NCI-H2227 (cell line): ENCODE data around the gene ZBTB20.

Experiments
- DNase-seq: peaks from one replicate; lab custom pipeline; 2025; ENCODE audit not compliant: unreplicated experiment; lab: John Stamatoyannopoulos, UW

ZBTB20 gene

DNA sequence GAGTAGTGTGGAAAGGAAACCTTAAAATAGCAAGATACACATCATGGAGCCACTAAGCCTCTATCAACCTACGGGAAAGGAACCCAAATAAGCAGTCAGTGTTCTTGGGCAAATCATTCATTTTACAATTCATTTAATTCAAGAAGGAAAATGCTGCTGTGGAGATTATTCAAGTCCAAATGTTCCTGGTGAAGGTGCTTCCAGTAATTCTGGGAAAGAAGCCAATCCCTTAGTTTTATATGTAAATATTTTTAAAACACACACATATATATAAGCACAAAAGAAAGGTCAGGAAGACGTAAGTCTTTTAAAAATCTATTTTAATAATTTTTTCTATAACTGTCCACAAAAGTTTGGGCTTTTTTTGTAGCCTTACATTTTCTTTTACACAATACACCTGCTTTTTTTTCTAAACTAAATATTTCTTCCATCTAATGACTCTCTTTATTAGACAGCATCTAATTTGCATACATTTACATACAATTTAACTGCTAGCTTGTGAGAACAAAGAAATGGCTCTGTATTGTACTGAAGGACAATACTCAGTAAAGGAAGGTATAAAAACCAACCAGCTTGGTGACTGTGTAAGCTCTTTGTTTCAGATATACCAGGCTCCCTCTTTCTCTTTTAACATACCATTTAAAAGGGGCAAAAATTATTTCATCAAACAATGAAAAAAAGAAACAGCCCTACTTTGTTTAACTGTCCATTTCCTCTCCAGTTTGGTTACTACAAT is 269.5 kb downstream of the ZBTB20 start:
- DNase-seq: no peak

DNA sequence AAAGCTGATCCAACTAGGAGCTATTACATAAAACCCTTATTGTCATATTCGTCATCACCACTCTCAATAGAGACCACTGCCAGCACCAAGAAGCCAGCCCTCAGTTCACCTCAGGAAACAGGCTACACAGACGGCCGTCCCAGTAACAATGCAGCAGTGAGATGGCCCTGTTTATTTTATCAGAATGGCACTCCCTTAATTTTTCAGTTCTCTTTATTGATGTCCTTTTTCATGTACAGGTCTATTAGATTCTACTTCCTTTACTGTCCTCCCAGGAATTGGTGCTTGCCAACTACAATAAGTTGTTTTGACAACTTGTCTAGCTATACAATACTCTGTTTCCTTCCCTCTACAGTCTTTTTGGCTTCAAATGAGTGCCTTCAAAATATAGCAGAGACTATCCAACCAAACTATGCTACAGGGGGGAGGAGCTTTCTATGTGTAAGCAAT is 272.5 kb downstream of the ZBTB20 start:
- no peak for DNase-seq

DNA sequence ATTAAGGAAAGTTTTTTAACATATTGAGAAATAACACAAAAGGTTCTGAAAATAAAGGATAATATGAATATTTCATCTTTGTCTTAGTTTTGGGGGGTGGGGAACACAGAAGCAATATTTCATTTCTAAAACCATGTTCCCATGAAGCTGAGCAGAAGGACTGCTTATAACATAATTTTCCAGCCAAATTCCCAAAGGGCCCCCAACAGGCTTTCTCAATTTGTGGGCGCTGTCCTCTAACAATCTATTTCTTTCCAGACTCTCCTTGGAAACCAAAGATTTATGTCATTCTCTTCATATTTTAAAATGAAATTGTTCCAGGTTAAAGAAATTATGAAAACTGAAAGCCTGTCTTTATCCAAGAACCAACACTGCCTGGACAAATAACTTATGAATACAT is 273.5 kb downstream of the ZBTB20 start:
- no peak for DNase-seq

DNA sequence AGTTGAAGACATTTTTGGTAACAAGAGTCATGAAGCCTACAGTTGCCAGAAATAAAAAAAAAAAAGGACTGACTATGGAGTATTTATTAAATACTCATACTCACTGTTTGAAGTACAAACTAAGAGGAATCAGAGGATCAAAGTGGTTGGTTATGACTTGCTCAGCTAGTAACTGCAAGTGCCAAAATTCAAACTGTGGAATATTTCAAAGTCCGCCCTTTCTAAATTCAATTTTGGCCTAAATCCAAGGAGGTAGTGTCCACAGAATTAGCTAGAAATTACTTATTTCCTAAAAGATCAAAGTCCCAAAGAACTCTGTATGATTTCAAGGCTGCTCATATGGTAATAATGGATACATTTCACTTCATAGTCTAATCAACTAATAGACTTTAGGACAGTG is 274.5 kb downstream of the ZBTB20 start:
- no peak for DNase-seq

DNA sequence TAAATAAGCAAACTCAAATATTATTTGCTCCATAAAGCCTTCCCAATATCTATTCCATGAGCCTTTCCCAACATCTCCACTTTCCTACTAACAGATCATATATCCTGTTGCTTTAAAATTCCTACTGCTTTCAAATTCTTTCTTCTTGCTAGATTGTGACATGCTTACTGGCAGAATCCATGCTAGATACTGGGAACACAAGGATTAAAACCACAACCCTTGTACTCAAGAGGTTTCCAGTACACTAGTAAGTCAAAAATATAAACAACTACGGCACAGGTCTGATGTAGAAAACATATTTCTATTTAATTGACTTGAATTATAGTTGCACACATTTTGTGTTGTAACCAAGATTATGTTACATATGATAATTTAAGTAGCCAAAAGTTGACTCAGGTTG is 275.0 kb downstream of the ZBTB20 start:
- DNase-seq: no peak

DNA sequence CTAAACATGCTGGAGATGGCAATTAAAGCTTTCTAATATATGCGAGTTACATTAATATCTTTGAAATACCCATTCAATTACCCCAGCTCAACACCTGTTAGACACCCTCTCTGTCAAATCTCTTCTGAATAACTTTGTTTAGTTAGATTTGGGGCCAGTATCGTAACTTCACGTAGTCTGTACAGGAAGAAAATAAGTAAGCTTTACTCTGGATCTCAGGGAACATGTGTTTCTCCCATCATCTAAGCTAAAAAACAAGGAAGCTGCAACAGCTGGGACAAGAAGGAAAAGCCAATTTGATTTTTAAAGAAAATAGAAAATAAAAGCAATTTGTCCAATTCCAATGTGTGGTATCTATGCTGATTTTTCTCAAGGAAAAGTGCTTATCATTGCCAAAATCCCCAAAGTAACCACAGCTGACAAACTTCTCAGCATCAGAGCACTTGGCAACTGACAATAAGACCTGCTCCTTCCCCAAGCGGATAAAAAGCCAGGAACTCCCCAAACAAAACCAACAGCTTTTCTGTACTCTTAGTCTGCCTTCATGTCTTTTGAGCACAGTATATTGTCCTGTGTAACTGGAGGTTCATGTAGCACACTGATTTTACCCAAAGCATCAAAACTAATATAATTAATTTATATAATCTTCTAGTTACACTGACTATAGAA is 279.1 kb downstream of the ZBTB20 start:
- DNase-seq: no peak

DNA sequence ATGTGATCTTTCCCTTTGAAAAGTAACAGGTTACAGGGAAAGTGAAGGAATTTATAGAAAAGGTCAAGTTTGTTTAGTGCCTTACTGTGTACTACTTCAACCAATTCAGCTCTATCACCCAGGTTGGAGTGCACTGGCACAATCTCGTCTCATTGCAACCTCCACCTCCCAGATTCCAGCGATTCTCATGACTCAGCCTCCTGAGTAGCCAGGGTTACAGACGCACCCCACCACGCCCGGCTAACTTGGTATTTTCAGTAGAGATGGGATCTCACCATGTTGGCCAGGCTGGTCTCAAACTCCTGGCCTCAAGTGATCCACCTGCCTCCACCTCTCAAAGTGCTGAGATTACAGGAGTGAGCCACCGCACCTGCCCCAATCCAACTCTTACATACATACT is 279.7 kb downstream of the ZBTB20 start:
- no peak for DNase-seq

DNA sequence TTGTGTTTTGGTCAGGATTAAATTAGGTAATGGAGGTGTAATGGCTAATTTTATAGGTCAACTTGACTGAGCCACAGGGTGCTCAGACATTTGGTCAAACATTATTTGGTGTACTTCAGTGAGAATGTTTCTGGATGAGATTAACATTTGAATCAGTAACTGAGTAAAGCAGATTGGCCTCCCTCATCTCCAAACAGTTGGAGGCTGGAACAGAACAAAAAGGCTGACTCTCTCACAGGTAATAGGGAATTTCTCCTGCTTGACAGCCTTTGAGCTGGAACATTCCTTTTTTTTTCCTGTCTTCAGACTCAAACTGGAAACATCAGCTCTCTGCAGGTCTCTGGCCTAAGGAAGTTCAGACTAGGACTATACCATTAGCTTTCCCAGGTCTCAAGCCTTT is 280.7 kb downstream of the ZBTB20 start:
- DNase-seq: no peak

DNA sequence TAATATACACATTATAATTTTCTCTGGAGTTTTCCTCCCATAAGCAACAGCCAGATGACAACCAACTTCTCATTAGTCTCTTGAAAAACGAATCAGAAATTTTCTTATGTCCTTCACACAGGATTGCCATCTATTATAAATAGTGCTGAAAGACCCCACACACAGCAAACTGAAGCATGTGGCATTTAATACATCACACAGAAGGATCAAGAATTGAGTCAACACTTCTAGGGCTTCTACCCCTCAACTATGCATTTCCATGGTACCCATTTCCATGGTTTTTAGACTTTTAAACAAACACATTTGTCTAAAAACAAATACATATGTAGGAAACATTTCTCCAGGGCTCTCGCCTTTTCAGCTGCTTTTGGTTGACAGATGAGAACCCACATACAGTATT is 282.1 kb downstream of the ZBTB20 start:
- DNase-seq: no peak

DNA sequence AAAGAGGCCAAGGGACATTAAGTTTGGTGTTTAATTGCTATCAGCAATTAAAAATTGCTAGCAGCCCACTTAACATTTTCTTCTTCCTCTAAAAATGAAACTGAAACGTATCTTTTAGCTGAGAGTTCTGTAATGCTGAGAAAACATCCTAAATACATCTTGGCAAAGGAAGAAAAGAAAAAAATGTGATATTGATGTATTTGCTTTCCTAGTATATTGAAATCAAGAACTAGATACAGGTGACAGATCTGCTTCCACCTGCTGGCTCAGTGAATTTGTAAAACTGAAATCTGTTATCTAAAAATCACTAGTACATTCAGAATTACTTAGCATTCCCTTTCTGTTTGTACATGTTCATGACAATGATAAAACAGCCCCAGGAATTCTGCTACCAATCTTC is 283.2 kb downstream of the ZBTB20 start:
- no peak for DNase-seq

DNA sequence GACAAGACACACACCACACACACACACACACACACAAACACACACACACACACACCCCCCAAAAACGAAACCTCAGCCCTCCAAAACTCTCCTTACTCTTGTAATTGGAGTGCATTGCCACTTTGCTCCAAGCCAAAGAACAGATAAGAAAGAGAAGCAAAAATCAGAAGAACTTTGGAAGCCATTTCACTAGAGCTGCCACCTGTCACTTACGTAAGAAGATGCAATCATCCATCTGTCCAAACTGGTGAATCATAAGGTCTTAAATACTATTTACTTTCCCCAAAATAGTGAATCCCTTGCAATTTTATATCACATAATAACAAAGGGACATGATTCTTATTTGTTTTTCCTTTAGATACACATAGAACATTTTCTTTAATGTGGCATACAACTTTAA is 285.4 kb downstream of the ZBTB20 start:
- DNase-seq: no peak

DNA sequence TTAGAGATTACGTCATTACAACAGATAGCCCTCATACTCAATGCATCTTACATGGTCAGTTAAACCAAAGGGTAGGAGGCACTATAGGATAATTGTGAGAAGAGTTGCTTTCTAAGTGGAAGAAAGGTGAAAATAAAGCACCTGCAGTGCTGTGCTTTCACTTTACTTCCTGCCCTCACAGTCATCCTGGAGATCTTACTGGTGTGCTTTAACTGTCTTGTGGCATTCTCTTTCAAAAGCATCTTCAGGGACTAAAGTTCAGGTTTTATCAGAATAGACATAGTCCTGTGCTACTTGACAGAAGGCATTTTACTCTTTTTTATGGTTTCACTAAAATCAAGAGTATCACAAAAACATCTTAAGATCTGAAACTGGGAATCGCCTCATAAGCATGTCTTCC is 286.6 kb downstream of the ZBTB20 start:
- no peak for DNase-seq

DNA sequence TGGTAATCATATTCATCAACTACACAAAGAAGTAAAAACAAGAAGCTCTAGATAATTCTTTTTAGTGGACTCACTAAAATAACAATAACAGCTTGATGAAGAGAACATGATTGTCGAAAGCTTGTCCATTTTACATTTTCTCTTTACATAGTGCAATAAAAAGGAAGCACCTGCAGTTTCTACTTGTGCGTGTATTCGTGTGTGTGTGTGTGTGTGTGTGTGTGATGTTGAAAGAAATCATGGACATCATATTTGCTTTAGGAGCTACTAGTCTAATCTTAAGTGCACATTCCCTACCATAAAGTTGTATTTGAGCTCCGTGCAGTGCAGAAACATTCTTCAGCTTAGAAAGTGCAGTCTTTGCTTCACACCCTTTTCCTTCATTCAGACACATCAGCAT is 288.8 kb downstream of the ZBTB20 start:
- DNase-seq: no peak

DNA sequence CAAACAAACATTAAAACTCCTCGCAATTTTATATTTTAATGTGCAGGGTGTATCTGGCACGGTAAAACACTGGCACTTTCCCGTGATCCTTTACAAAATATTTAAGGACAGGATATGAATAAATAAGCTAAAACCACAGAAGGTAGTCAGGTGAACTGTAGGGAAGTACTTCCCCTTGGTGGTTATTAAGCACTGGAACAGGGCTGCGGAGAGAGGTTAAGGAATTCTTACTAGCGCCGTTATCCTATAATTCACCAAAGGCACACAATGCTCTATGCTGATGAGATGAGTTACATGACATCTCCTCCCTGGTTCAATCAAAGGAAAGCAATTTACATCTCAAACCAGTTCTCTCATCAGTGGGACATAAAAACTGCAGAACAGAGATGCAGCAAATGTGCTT is 289.8 kb downstream of the ZBTB20 start:
- DNase-seq: no peak

DNA sequence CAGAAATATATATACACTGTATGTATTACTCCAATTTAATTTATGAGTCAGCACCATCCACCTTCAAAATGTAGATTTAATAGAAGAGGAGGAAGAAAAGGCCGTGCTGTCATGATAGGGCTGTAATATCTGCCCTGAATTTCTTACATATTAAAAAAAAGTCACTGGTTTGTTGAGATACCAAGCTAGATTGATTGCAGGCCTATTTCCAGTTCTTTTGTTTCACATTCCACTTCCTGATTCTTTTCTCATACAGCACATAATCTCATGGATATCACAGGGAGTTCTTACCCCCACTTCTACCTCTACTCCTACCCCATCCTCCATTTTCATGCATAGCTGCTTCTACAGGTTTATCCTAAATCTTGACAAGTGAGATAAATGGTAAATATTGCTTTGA is 290.3 kb downstream of the ZBTB20 start:
- no peak for DNase-seq

DNA sequence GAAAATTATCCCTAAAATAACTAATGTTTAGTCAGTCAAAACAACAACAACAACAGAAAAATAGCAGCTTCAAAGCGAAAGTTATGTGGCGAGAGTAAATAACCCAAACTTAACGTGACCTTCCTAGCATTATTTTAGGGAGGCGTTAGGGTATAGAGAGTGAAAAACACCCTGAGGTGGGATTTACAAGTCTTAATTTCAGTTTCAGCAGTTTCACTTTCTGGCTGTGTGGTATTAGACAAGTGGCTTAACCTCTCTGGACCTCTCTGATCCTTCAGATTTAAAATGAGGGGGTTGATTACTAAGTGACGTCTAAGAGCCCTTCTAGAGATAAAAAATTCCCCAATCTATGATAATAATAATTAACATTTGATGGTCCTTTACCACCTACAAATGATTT is 291.2 kb downstream of the ZBTB20 start:
- DNase-seq: no peak

DNA sequence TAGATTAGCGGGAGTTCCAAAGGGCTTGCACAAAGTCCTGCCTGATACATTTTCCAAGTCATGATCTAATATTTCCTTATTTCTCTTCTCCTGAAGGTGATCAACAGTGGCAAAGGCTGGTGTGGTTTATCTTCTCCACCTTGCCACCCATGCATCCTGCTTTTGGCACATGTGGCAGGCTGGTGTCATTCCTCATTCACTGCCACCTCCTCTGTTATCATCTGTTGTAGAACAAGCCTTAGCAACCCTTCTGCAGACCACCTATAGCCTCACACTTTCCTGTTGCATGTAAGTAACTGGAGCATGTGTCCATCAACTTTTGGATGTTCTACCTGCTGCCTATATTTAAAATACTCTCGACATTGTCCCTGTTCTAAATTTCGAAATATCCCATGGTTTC is 294.1 kb downstream of the ZBTB20 start:
- DNase-seq: no peak

DNA sequence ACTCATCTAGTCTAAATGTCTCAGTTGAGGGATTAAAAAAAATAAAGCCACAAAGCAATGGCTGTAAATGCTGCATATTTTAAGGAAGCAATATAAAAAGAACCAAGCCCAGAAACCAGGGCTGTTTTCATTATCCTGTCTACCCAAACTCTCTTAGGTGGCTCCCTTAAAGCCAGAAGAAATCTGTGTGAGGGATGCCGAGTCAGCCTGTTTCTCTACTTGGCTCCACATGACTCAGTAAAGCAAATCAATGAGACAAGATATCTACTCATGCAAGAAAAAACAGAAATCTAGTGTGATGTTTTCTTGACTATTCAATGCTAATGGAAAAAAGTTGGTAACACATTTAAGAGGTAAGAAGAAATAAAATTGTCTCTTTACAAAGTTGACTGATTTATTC is 296.2 kb downstream of the ZBTB20 start:
- DNase-seq: no peak

DNA sequence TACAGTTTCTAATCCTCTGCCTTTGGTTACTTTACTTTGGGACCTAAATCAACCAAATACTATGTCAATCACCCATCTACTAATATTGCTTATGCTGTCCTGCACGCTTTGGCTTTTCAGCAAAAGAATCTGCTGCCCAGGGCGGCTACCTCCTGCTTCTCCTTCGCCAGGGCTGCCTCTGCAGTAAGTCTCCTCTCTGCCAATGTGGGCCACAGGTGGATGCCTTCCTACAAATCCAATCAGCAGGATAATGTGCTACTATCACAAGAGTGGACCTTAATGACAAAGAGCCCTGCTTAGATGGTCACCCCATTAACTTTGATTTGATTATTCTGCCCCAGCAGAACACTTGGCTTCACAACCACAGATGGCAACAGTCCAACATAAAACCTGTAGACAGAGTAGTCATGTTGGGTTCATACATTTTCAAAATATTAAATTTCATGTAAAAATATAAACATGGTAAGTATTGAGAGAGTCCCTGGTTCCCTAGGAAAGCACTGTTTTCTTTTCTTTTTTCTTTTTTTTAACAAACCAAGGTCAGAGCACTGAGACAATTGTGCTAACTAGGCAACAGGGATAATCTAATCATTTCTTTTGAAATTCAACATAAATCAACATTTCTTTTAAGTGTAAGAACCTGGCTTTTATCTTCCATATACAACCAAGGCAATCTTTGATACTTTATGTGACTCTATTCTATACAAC is 298.3 kb downstream of the ZBTB20 start:
- DNase-seq: no peak

DNA sequence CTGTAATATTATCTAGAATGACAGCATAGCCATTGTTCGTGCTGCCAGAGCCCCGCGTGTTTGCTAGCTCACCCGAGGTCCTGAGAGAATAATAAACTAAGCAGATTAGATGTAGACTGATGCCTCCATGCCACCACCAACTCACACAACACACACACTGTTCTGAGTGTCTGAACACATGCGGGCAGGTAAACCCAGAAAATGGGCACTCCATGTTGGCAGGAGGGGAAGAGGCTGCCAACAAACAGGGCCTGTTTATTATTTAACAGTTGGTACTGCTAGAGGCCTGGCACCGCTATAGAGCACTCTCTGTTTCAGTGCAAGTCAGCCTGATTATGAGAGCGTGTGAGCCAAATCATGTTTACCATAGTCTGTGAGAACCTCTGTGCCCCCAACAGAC is 299.0 kb downstream of the ZBTB20 start:
- DNase-seq: no peak

DNA sequence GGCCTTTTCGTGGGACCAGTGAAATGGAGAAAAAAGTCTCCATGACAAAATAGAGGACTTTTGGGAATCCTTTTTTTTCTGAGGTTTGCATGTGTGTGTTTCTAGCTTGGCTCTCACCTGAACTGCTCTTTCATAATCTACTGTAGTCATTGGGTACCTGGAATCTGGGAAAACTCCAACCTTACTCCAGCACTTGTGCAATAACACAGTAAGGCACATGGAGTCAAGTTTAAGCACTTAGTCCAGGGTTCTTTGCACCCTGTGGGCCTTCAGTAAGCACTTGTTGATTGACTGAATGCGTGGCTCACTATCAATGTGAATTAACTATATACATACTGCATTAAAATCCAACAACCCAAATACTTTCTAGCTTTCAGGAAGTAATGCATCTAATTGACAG is 299.5 kb downstream of the ZBTB20 start:
- no peak for DNase-seq

DNA sequence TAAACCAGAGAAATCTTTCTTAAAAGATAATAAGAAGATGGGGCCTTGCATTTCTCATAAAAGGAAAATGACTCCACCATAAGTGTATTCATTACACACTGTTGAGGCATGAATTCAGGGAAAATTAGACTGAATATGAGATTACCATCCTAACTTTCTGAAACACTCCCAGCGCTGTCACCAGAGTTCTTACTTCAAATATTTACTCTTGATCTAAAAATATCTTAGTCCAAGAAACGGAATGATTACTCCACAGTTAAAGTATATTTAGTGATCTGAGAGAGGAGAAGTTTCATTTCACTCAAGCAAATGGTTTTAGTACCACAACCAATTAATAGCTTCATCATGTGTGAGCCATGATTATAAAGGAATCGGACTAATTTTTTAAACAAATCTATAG is 300.3 kb downstream of the ZBTB20 start:
- no peak for DNase-seq
